ENCODE data around the gene SH2D3C.

The SH2D3C gene

DNA sequence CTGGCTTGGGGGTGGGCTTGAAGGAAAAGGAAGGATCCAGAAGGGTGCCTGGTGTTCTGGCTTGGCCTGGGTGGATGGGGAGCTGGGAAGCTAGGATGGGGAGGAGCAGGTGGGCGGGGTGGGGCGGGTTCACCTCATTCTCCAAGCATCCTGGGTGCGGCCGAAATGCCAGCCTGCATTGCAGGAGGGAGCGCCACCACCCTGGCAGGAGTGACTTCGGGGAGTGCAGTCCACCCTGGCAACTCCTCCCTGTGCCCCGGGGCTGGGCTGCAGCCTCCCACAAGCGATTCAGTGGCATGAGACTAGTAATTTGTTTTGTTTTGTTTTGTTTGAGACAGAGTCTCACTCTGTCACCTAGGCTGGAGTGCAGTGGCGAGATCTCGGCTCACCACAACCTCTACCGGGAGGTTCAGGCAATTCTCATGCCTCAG, 57.1 kb downstream of the SH2D3C start:
- DNase-seq (ENCODE audit: low read depth in 1 of 2, low spot score in 1 of 2), result no peak

DNA sequence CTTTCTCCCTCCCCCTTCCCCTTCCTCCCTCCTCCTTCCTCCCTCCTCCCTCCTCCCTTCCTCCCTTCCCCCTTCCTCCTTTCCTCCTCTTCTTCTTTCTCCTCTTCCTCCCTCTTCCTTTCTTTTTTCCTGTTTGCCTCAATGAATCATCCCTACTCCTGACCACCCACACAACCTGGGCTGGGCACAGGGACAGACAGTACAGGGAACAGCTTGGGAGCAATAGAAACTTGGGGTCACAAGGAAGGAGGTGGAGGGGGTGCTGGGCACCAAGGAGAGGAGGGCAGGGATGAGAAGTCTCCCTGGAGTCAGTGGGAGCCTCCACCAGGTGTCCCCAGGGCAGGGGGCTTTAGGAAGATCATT, 57.6 kb downstream of the SH2D3C start:
- DNase-seq (ENCODE audit: low read depth in 1 of 2, low spot score in 1 of 2), result no peak

GRCh38 chr9:127720031-127720864, 58.2 kb downstream of the SH2D3C start:
- DNase-seq (ENCODE audit: low read depth in 1 of 2, low spot score in 1 of 2), result no peak

- no peak for DNase-seq (ENCODE audit: low read depth in 1 of 2, low spot score in 1 of 2)
These were observed 60.7 kb downstream of the SH2D3C start for GRCh38 chr9:127717766-127718165.

GRCh38 chr9:127716412-127716811, 62.1 kb downstream of the SH2D3C start:
- DNase-seq (ENCODE audit: low read depth in 1 of 2, low spot score in 1 of 2), result no peak

- peak; percentile 95 to 96 for DNase-seq (ENCODE audit: low read depth in 1 of 2, low spot score in 1 of 2)
These were observed 62.8 kb downstream of the SH2D3C start, which contains the start of the genes PTRH1 and TTC16 for GRCh38 chr9:127715470-127716337. Gene PTRH1, minus strand, starts transcription at chr9:127715663. Its CDS starts 24 bp downstream, at chr9:127715639. Gene TTC16, plus strand, starts transcription at chr9:127716079. Its CDS starts 67 bp downstream, at chr9:127716146.

- DNase-seq (ENCODE audit: low read depth in 1 of 2, low spot score in 1 of 2), result no peak
These were observed 63.5 kb downstream of the SH2D3C start for GRCh38 chr9:127714951-127715469.

DNA sequence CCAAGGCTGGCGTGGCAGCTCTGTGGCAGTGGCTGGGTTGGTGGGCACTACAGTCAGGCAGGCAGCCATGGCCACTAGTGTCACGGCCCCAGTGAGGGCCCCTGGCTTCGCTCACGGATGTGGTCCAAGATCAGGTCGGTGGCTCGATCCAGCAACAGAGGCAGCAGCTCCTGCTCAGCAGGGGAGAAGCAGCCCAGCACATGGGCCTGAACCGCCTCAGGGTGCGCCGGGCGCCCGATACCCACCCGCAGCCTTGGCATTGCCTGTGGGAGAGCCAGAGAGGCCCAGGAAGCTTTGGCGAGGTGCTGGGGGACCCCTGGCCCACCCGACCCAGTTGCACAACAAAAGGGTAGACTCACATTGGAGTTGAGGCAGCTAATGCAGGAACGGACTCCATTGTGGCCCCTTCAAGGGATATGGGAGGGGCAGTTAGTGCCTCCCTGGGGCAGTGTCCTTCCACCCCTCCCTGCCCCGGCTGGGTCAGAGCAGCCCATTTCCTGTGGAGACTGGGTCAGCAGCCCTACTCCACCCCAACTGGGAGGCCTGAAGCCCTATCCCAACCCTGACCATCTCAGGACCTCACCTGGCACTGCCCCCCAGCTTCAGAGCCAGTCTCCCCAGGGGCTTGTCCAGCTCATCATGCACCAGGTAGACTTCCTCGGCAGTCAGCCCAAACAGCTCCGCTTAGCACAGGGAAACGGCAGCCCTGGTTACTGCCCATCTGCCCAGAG, 64.3 kb downstream of the SH2D3C start:
- DNase-seq (ENCODE audit: low read depth in 1 of 2, low spot score in 1 of 2), result no peak

GRCh38 chr9:127712867-127713266, 65.6 kb downstream of the SH2D3C start:
- DNase-seq (ENCODE audit: low read depth in 1 of 2, low spot score in 1 of 2), result no peak

- DNase-seq (ENCODE audit: low read depth in 1 of 2, low spot score in 1 of 2), result no peak
These were observed 66.1 kb downstream of the SH2D3C start for GRCh38 chr9:127712371-127712770.

DNA sequence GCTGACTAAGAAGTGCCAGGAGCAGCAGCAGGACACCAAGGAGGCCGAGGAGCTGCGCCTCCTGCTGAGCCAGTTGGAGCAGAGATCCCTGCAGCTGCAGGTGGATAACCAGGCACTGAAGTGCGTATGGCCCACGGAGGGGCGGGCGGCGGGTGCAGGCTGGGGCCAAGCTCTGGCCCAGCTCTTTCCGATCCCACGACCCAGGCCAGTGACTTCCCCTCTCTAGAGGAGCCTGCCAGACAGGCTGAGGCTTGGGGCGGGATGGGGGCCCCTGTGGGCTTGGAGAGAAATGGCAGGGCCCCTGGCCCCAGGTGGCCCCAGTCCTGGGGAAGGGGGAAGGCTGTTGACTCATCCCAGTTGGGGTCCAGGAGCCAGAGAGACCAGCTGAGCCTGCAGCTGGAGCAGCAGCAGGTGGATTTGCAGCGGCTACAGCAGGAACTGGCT, 66.6 kb downstream of the SH2D3C start:
- DNase-seq (ENCODE audit: low read depth in 1 of 2, low spot score in 1 of 2), result no peak

- DNase-seq (ENCODE audit: low read depth in 1 of 2, low spot score in 1 of 2), result no peak
These were observed 67.2 kb downstream of the SH2D3C start for GRCh38 chr9:127711226-127711701.

DNA sequence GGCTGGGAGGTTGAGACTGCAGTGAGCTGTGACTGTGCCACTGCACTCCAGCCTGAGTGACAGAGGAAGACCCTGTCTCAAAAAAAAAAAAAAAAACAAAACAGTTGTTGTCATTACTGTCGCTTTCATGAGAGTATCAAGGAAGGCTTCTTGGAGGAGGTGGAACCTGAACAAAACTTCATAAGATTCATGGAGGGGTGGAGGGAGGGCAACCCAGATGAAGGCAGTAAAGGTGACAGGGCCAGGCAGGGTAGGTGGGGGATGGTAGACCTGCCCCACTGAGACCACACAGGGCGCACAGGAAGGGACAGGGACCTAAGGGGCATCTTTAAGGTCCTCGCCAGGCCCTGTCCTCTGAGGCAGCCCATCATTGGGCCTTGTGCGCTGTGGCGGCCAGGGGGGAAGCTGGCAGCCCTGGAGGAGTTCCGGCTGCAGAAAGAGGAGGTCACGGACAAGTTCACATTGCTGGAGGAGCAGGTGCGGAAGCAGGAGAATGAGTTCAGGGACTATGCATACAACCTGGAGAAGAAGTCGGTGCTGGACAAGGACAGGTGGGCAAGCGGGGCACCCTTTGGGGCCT, 68.2 kb downstream of the SH2D3C start:
- DNase-seq (ENCODE audit: low read depth in 1 of 2, low spot score in 1 of 2), result no peak

GRCh38 chr9:127708952-127709587, 69.4 kb downstream of the SH2D3C start:
- DNase-seq (ENCODE audit: low read depth in 1 of 2, low spot score in 1 of 2), result no peak

DNA sequence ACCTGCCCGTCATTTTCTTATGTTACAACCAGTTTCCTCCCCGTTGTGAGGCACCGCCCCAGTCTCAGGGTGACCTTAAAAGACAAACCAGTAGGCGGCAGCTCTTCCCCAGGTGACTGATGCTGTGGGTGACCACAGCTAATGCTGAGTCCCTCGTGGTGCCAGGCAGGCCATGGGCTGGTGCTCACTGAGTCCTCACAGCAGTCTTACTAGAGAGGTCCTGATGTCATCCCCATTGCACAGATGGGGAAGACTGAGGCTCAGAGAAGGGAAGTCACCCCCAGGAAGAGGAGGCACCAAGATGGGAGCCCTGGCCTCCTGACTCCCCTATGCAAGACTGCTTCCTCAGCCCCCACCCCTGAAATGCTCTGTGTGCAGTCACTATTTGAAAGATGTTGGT, 70.7 kb downstream of the SH2D3C start:
- DNase-seq (ENCODE audit: low read depth in 1 of 2, low spot score in 1 of 2), result no peak

DNA sequence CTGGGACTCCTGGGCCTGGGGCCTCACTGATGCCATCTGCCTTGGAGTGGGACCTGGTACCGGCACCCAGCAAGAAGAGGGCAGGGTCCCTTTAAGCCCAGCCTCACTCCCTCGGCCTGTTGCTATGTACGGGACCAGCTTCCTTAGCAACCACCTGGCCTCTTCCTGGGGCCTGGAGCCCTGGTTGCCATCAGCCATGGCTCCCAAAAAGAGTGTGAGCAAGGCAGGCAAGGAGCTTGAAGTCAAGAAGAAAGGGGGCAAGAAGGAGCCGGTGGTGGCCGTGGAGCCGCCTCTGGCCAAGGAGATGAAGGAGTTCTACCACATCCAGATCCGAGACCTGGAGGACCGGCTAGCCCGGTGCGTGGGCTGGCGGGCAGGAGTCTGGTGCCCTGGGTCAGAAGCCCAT, 71.6 kb downstream of the SH2D3C start, which contains the start of gene CFAP157:
Gene CFAP157 (plus strand): TSS at position 153 of the 406 bp plus-strand sequence. CDS start 44 bp downstream, at position 197.
- DNase-seq (ENCODE audit: low read depth in 1 of 2, low spot score in 1 of 2), result no peak

- no peak for DNase-seq (ENCODE audit: low read depth in 1 of 2, low spot score in 1 of 2)
These were observed 72.7 kb downstream of the SH2D3C start for GRCh38 chr9:127705577-127706379.

GRCh38 chr9:127703289-127703946, 75.0 kb downstream of the SH2D3C start:
- DNase-seq (ENCODE audit: low read depth in 1 of 2, low spot score in 1 of 2), result no peak
